DND-41 (cell line): ENCODE results near the gene DMRT1.

Experiments used
- EZH2 ChIP-seq: IDR thresholded peaks from 3 replicates; pipeline ENCODE4 v1.6.1; 2012; ENCODE audit warnings: borderline replicate concordance, low read depth, mild to moderate bottlenecking, moderate library complexity, low read length, inconsistent platforms; ENCODE audit not compliant: severe bottlenecking
- TF ChIP-seq, protein P1 (sequence below): IDR thresholded peaks from 2 replicates; pipeline ENCODE4 v1.5.1; 2012; ENCODE audit warnings: borderline replicate concordance, low read length, moderate library complexity, mild to moderate bottlenecking; ENCODE audit not compliant: poor library complexity, severe bottlenecking; ENCODE audit errors: extremely low read depth

DNA sequence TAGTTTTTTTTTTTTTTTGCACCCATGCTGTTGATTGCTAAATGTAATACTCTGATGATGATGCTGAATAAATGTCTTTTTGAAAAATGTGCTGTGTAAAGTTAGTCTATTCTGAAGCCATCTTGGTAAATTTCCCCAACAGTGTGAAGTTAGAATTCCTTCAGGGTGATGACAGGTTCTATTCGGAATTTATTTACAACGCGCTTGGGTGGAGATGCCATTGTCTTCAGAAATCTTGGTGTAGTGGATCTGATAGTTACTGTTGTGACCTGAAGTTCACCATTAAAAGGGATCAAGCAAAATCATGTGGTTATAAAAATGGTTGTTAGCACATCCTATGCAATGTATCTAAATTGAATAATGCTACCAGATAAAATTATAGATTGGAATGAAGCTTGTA is 36.3 kb upstream of the DMRT1 start:
- no peak for TF ChIP-seq EZH2
- TF ChIP-seq, protein P1, sequence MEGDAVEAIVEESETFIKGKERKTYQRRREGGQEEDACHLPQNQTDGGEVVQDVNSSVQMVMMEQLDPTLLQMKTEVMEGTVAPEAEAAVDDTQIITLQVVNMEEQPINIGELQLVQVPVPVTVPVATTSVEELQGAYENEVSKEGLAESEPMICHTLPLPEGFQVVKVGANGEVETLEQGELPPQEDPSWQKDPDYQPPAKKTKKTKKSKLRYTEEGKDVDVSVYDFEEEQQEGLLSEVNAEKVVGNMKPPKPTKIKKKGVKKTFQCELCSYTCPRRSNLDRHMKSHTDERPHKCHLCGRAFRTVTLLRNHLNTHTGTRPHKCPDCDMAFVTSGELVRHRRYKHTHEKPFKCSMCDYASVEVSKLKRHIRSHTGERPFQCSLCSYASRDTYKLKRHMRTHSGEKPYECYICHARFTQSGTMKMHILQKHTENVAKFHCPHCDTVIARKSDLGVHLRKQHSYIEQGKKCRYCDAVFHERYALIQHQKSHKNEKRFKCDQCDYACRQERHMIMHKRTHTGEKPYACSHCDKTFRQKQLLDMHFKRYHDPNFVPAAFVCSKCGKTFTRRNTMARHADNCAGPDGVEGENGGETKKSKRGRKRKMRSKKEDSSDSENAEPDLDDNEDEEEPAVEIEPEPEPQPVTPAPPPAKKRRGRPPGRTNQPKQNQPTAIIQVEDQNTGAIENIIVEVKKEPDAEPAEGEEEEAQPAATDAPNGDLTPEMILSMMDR, result no peak
